ENCODE results near the gene MRPS16. TPM values are rescaled to one million over a fixed set of nuclear protein-coding genes. Genes with fewer than 3 reads are reported as not detected.
"Not testable (repeated sequence)": the region's sequence is repeated elsewhere in the genome, so short reads cannot be mapped to it uniquely, and the experiment has no call there.

The MRPS16 gene
- total RNA-seq, 1 donor from 2014 or later: 31.9 TPM

GRCh38 chr10:73262105-73262730 lies 9.8 kb upstream of the MRPS16 start:
- Histone ChIP-seq H3K27ac (no peak overlapping the region), H3K4me3 (no peak overlapping the region), H3K9me3 (no peaks in the 10 kb centered on the region), H3K27me3 (no peaks in the 10 kb centered on the region), H3K36me3 (no peaks in the 10 kb centered on the region), H3K4me1 (no peaks in the 10 kb centered on the region)
- DNase-seq (ENCODE audit: extremely low spot score in 2 of 2): no peak
- intact Hi-C loops (cut with DNase I): no loop called here
- TF ChIP-seq POLR2A (IDR thresholded peaks at IDR 0.05): no peak

- DNase-seq (ENCODE audit: extremely low spot score in 2 of 2): no peak
- intact Hi-C loops (cut with DNase I): no loop called here
- Histone ChIP-seq H3K27me3 (no peaks in the 10 kb centered on the region), H3K36me3 (no peaks in the 10 kb centered on the region), H3K4me1 (no peaks in the 10 kb centered on the region), H3K27ac (no peak overlapping the region), H3K9me3 (no peaks in the 10 kb centered on the region), H3K4me3 (no peak overlapping the region)
- no peak for TF ChIP-seq CTCF (IDR thresholded peaks at IDR 0.05)
- no peak for TF ChIP-seq POLR2A (IDR thresholded peaks at IDR 0.05)
- no peak for TF ChIP-seq POLR2AphosphoS5 (IDR thresholded peaks at IDR 0.05; ENCODE audit: insufficient read depth in 1 of 2, low read depth in 1 of 2)
Measured at GRCh38 chr10:73261362-73261995, 9.0 kb upstream of the MRPS16 start.

GRCh38 chr10:73258612-73259011 lies 6.2 kb upstream of the MRPS16 start:
- H3K27me3 ChIP-seq; H3K27ac ChIP-seq; H3K4me1 ChIP-seq; H3K4me3 ChIP-seq; H3K9me3 ChIP-seq; intact Hi-C loops (cut with DNase I); DNase-seq (ENCODE audit: extremely low spot score in 2 of 2); H3K36me3 ChIP-seq: not testable (repeated sequence)

GRCh38 chr10:73253225-73253555 lies 746 bp upstream of the MRPS16 start:
- no peaks in the 10 kb centered on the region for H3K9me3 ChIP-seq
- DNase-seq (ENCODE audit: extremely low spot score in 2 of 2): no peak
- H3K4me1 ChIP-seq: peaks cover 29% of the 10 kb centered on the region
- intact Hi-C loops (cut with DNase I): no loop called here
- peaks cover 0 to 14% of the 10 kb centered on the region in 2 donors for H3K36me3 ChIP-seq
- H3K4me3 ChIP-seq: peak overlapping the region; percentile 74 to 85
- H3K27me3 ChIP-seq: no peaks in the 10 kb centered on the region
- no peak for TF ChIP-seq CTCF (IDR thresholded peaks at IDR 0.05)
- peak overlapping the region; percentile 81 for H3K27ac ChIP-seq

- Histone ChIP-seq H3K27me3 (no peaks in the 10 kb centered on the region), H3K4me1 (peaks cover 35% of the 10 kb centered on the region), H3K27ac (peak overlapping the region; percentile 81), H3K9me3 (no peaks in the 10 kb centered on the region), H3K4me3 (peak overlapping the region; percentile 74 to 85), H3K36me3 (peaks cover 0 to 14% of the 10 kb centered on the region in 2 donors)
- intact Hi-C loops (cut with DNase I): no loop called here
- TF ChIP-seq POLR2AphosphoS5 (IDR thresholded peaks at IDR 0.05; ENCODE audit: insufficient read depth in 1 of 2, low read depth in 1 of 2): no peak
- TF ChIP-seq POLR2A (IDR thresholded peaks at IDR 0.05): no peak
- no peak for TF ChIP-seq CTCF (IDR thresholded peaks at IDR 0.05)
- DNase-seq (ENCODE audit: extremely low spot score in 2 of 2): no peak
Measured at GRCh38 chr10:73251683-73252444, 580 bp downstream of the MRPS16 start.

GRCh38 chr10:73248259-73248724 lies 4.2 kb downstream of the MRPS16 start:
- peak overlapping the region; percentile 73 for H3K27ac ChIP-seq
- intact Hi-C loops (cut with DNase I): no loop called here

More at GRCh38 chr10:73248259-73248724, 4.2 kb downstream of the MRPS16 start:
- Histone ChIP-seq H3K27me3 (no peaks in the 10 kb centered on the region), H3K9me3 (no peaks in the 10 kb centered on the region), H3K4me3 (no peak overlapping the region), H3K4me1 (peaks cover 51% of the 10 kb centered on the region), H3K36me3 (peaks cover 0 to 21% of the 10 kb centered on the region in 2 donors)
- DNase-seq (ENCODE audit: extremely low spot score in 2 of 2): no peak
- TF ChIP-seq CTCF (IDR thresholded peaks at IDR 0.05): no peak

All from vagina (tissue), 2 donors.